Measurements from ENCODE around the gene SYNPO2.

GRCh38 chr4:118992149-118992548, 103.5 kb downstream of the SYNPO2 start:
- TF ChIP-seq CTCF (conservative IDR thresholded peaks at IDR 0.05; ENCODE audit: low read depth, low read length): no peak
- TF ChIP-seq EZH2 (IDR thresholded peaks at IDR 0.05; ENCODE audit: low read length, unreplicated experiment): no peak
